ENCODE results near the gene IGF2BP1.
"Not testable (repeated sequence)": the region's sequence is repeated elsewhere in the genome, so short reads cannot be mapped to it uniquely, and the experiment has no call there.

Gene IGF2BP1

DNA sequence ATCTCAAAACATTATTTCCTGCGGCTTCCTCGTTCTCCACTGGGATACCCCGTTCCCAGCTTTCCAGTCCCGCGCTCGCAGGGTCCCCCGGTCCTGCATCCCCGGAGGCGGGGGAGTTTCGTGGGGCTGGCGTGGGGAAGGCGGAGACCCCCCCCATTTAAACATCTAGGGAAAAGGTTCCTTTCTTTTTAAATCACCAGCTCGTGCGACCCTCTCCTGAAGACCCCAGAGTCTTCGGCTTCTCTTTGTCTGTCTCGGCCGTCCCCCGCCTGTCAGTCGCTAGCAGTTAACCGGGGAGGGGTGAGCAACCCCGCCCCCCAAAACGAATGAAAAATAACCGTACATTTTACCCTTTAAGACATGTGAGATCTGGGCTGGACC lies 473 bp upstream of the IGF2BP1 start:
- DNase-seq: no peak

DNA sequence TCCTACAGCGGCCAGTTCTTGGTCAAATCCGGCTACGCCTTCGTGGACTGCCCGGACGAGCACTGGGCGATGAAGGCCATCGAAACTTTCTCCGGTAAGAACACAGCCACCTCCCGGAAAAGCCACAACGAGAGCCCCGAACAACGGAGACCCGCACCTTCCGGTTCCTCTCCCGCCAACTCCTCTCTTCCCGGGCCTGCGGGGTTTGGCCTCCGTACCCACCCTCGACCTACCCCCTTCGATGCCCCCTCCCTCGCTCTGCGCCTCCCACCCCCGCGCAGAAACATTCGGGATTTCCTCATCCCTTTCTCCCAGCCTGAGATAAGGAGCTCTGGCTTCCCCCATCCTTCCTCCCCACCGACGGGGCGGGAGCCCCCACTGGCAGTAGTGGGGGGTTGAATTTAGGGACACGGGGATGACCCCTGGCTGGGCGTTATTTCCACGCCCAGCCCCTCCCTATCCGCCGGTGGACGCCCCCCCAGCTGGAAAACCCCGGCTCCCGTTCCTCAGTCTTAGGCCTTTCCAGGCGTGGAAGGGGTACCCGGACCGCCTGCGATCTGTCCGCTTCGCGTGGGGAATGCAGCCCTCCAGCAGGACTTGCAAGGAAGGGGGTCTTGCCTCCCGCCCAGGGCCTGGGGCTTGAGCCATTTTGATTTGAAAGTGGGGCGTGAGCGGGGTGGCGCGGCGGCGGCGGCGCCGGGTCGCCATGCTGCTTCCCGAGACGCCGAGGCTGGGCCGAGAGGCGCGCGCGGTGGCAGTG lies 822 bp downstream of the IGF2BP1 start:
- DNase-seq: no peak

DNA sequence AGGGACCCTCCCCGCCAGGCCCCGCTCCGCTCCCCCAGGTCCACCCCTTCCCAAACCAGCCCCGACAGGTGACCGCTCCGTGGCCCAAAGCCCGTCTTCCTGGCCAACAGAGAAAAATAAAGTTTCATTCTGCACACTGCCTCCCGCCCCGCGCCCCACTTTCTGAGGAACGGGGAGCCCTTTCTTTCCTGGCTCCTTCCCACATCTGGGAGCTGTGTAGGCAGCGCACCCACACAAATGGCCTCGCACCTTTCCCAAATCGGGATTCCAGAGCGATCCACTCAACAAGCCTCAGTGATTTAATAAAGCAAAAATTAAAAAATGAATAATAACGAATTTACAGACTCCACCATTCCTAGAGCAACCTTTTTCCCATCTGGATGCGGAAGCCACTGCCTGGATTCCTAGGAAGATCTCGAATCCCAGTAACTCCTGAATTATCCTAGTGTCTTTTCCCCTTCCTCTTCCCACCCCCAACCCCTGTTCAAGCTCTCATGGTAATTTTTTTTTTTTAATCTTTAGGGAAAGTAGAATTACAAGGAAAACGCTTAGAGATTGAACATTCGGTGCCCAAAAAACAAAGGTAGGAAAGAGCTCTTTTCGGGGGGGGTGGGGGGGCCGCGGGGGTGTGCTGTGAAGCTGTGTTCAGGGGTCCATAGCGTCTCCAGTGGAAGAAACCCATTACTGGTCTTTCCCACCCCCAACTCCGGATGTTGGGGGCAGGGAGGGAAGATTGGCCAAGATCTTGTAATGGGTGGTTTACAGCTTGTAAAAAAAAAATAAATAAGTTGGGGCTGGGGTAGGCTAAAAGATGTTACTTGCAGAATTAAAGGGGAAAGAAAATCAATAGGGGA lies 1.6 kb downstream of the IGF2BP1 start:
- DNase-seq: no peak

DNA sequence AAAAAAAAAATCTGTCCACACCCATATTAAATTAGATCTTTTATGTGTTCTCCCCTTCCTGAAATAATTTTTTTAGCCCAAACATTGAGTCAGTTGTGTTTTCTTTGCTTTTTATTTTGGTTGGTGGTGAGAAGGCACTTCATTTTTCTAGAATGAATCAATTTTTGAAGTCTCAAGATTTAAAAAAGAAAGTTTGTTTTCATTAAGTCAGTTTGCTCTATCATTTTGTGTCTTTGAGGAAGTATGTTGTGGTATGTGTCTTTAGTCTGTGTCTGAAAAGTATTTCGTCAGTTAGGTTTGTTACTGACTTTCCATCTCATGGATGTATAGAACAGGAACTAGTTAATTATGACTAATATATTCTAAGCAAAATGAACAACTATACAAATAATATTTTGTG lies 3.8 kb downstream of the IGF2BP1 start:
- DNase-seq: no peak

DNA sequence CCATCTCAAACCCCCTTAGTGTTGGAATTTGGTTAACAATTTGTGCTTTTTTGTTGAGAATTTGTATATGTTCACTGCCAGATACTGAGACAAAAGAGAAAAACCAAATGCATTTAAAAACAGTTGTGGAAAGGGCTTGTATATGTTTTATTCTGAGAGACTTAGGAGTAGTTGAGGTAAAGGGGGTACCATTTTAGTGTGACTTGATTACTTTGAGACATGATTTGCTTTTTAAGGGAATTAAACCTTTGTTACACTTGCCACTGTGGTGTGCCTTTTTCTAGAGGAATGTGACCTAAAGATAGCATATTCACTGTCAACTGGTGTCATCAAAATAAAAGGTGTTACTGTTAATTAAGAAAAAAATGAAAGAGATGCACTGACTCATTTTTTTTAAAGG lies 4.5 kb downstream of the IGF2BP1 start:
- no peak for DNase-seq

DNA sequence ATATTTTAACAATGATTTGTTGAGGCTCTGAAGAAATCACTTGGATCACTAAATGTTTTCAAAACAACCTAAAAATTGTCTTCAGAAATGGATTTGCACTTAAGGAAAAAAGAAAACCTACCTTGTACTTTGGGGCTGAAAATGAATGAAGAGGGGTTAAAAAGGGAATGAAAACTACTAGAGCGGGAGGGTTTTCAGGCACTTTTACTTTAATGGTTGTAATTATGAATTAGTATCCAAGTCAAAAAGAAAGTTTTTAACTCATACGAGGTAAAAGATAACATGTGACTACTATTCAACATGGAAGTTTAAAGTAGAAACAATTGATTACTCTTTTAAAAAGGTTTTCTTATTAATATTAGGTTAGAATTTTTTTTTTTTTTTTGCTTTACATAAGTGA lies 5.1 kb downstream of the IGF2BP1 start:
- no peak for DNase-seq

DNA sequence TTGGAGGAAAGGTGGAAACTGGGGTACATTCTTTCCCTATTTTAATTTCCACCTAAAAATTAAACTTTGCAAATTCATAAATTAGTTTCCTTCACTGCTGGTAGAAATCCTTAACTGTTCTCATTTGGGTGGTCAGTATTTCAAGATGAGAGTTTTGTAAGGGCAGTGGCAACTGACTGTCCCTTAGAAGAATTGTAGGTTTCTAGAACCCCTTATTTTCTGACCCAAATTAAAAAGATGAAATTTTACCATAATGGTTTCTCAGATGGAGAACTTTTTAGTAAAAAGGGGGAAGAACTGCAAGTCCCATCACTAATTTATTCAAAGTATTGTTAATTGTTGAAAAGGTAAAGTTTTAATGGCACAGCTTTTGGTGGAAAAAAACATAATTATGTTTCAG lies 5.6 kb downstream of the IGF2BP1 start:
- DNase-seq: no peak

DNA sequence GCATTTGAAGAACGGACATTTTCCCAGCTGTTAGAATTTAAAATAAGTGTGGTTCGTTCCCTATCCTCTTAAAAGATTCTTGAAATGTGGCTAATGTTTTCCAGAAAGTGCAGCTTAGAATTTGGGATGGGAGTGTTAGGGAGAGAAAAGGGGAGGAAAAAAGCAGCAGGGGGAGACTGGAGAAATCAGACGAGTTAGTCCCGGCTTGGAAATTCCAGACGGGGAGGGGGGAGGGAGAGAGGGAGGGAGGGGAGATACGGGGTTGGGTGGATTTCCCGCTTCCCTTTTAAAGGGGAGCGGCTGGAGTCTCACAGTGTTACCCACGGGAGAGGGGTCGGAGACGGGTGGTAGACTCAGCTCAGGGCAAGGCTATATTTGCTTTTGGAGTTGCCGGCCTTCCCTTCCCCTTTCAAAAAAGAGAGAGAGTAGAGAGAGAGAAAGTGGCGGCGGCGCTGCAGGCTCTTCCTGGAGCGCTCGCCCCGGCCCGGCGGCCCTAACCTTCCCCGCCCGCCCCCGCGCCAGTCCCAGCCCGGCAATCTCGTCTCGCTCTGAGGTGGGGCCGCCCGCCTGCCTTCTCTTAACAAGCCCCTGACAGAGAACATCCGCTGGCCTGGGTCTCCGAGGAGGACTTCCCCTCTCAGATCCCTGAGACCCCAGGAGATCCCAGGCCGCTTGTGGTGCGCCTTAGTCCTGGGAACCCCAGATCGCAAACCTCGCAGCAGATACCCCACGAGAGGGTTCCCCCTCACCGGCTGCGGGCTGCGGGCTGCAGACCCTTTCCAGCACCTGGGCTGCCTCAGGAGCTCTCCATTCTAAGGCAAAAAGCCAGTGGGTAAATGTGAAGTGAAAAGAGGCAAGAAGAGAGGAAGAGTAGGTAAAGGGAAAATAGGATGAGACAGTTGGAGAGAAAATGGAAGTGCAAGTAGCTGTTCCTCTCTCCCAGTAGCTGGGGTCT lies 6.6 kb downstream of the IGF2BP1 start:
- no peak for DNase-seq

DNA sequence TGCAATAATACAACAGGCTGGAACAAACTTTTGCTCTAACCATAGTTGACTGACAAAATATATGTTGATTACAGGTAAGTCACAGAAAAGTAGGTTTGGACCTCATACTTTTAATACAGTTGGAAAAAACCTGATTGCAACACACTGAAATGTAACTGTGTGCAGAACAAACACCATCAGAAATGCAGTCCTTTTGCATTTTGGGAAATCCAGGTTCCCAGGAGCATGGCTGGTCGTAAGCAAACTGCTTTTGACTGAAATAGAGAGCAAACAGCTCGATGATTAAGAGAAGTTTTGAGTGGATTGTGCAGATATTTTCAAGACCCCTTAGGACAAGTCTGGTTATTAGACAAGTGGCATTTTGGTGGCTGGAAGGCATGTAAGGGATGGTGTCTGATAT lies 8.0 kb downstream of the IGF2BP1 start:
- no peak for DNase-seq

DNA sequence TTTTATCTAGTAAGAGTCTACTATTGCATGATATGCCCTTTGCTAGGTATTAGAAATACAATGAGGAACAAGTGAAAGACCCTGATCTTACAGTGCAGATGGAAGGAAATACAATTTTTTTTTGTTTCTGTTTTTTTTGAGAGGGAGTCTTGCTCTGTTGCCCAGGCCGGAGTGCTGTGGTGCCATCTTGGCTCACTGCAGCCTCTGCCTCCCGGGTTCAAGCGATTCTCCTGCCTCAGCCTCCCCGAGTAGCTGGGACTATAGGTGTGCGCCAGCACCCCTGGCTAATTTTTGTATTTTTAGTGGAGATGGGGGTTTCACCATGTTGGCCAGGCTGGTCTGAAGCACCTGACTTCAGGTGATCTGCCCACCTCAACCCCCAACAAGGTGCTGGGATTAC lies 11.7 kb downstream of the IGF2BP1 start:
- DNase-seq: not testable (repeated sequence)

DNA sequence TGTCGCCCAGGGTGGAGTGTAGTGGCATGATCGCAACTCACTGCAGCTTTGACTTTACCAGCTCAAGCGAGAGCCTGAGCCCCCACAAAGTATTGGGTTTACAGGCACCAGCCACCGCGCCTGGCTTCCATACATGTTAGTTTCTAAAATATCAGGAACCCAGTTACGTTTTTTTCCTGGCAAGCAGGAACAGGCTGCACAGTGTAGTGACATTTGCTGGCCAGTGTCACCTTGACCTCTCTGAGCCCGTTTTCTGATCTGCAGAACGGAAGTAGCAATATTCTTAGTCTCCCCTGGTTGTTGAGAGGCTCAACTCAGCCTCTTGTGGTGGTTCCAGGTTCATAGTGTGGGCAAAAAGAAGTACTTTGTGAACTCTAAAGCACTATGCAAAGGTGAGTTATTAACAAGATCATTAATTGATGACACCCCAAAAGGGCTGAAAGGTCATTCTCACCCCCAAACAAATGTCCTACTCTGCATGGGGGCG lies 15.6 kb downstream of the IGF2BP1 start:
- no peak for DNase-seq

DNA sequence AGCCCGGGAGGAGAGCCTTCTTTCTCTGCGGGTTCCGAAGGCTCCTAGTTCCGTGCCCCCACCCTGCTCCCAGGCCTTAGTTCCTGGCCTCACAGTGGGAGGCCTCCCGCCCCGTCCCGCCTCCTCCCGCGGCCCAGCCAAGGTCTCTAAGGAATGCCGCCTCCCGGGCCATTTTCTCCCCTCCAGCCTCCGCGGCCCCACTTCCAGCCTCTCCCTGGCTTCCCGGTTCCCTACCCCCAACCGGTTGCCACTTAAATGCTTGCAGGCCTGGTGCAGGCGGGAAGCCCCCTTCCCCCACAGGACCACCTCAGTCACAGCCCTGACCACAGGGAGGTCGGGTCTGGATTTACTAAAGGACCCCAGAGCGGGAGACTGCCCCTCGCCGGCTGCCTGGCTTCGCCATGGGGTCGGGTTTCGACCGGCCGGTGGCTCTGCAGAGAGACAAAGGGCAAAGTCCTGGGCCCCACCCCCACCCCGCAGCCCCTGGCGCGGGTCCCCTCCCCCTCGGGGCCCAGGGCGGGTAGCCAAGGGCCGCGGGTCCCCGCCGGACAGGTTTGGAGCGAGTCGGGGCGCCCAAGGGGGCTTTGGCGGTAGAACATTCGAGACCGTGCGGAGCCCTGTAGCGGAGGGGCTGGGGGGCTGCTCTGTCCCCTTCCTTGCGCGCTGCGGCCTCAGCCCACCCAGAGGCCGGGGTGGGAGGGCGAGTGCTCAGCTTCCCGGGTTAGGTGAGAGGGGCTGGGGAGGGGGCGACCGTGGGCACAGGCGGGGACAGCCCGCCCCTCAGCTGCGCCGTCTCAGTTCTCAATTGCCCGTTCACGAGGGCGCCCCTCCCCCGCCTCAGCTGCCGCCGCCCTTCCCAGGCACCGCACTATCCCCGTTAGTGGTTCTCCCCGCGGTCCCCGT lies 16.4 kb downstream of the IGF2BP1 start:
- DNase-seq: no peak

DNA sequence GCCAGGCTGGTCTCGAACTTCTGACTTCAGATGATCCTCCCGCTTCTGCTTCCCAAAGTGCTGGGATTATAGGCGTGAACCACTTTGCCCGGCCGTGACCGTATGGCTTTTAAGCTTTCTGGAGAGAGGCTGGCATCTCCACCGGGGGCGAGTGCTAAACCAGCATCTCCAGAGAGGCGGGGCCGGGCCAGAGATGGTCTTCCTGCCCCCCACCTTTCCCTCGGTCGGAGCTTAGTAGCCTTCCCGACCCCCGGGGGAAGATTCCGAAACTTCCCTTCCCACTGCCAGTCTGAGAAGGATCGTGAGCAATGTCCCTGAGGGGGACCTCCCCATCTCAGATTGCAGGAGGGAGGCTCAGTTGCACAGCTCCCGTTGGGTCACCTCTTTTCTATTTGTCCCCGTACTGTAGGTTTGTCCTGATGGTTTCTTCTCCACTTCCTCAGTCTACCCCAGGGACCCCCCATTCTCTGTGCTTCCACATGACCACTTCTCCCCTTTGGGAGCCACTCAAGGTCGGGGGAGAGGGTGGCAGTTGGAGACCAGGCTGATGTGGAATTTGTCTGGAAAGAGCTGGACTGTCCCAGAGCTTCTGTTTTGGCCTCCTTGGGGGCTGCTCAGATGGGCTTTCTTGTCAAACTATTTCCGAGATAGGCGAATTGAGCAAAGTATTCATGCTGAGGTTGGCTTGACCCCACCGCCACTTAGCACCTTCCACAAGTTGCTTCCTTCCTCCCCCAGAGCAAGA lies 18.2 kb downstream of the IGF2BP1 start:
- DNase-seq: no peak

DNA sequence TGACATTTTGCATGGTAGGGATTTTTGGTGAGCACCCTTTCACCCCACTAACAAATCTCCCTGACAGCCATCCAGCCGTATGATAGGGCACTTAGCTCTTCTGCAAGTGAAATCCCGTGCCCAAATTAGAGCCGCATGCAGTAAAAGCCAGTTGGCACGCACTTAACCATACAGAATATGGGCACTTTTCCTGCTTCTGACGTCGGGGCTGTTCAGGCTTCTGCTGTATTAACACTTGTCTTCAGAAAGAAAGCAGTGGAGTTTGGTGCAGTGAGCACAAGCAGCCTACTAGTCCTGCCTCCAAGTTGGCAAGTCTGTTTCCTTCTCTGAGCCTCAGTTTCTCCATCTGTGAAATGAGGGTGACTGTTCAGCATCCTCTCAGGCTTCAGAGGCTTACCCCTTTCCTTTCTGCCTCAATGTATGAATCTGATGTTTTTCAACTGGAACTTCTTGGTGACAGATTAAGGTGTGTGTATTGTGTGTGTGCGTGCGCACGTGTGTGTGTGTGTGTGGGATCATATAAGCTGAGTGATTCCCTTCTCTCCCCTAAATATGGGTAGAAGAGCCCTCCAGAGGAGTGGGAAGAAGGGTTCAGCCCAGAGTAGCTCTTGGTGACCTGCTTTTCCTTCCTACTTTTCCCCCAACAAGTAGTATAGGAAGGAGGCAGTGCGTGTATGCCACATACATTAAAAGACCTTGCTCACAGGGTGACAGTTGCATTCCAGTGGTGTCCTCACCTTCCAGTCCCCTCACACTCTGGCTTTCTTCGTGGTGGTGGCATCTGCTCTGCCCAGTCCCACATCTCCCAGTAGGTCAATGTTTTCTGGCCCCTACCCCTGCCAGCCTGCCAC lies 19.0 kb downstream of the IGF2BP1 start:
- no peak for DNase-seq

DNA sequence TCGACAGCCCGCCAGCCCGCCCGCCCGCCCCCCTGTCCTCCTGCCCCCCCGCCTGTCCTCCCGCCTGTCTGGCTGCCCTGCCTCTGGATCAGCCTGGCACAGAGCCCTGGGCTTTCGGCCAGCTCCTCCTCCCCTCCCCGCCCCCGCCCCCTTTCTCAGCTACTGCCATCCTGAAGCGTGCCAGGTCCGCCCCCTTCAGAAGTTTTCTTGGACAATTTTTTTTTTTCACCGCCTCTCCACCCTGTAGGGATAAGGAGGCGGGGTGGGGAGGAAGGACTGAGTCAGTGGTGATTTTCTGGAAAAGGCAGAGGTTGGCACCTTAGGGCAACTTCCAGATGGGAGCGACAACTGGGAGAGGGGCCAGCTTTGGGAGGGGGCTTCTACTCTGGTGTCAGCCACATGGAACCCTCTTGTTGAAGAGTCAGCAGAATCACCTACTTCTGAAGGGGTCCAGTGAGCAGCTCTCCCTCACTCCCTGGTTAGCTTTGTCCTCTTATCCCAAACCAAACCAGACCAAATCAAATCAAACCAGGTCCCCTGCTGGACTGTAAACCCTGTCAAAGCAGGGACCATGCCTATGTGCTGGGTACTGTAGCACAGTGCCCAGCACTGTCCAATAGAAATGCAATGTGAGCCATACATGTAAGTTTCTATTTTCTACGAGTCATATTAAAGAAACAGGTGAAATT lies 19.7 kb downstream of the IGF2BP1 start:
- no peak for DNase-seq

DNA sequence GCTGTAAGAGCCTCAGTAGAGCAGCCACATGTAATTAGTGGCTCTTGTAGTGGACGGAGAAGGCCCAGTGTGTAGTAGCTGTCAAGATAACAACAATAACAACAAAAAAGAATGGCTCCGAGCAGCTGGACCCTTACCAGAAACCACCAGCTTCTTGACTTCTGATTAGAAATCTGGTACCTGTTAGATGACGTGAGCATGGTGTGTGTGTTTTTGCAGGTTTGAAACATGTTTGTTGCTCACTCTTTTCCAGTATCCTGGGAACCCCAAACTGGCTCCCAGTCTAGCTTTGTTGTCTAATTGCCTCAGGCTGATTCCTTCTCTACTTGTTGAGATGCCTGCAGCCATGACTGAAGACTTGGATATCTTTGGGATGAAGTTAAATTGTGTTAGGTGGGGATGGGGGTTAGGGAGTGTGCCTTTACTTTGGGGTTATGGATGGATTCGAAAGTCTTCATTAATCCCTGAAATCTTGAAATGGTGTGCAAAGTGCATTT lies 21.0 kb downstream of the IGF2BP1 start:
- DNase-seq: no peak

DNA sequence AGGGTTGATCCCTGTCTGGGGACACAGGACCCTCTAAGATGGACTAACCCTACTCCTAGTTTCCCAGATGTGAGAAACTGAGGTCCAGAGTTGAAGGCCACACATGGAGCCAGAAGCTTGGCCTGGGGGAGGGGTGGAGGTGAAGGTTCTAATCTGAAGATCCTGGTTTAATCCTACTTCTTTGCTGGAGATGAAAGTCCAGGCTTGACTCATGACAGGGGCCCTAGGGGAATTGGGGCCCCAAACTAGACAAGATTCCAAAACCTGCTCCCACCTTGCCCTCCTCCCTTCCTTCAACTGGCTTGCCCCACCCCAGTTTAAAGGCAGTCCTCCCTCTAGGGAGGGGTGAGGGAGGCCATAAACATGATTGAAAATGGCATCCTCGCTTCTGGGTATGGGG lies 21.6 kb downstream of the IGF2BP1 start:
- no peak for DNase-seq

DNA sequence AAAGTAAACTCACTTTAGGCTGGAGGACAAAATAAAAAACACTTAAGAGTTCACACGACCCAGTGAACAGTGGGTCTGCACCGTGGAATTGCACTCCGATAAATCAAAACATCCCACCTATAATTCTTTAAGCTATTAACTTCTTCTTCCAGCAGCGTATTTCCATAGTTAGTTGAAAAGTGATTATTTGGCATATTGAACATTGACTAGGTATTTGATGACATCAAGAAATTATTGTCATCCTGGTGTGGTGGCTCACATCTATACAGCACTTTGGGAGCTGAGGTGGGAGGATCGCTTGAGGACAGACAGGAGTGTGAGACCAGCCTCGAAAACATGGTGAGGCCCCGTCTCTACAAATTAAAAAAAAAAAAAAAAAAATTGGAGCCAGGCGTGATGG lies 23.4 kb downstream of the IGF2BP1 start:
- no peak for DNase-seq

DNA sequence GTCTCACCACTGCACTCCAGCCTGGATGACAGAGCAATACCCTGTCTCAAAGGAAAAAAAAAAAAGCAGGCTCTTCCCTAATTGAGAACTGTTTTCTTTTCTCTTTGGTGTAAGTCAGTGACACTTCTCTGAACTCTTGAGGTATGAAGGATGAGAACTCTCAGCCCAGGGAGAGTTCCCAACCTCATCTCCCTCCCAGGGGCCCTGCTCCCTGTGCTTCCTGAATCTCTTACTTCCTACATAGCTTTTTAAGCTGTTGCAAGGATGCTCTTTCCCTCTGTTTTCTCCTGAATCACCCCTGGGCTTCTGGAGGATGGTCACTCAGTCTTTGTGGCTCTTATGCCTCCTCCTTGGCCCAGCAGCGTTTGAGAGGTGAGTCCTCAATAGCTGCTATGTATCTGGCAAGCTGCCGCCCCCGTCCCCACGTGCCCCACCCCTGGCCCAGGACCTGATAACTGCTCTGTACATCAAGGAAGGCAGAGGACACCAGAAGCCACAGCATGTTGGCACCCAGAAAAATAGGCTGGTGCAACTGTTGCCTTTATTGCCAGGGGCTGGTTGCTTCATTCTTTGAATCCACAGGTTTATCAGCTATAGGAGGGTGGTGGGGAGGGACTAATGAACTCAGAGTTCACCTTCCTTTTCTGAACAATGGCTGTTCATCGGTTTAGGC lies 24.0 kb downstream of the IGF2BP1 start:
- no peak for DNase-seq
